Motor neuron (in vitro differentiated cells): Measurements from ENCODE around the gene REV3L. TPM values are rescaled to one million over a fixed set of nuclear protein-coding genes. Genes with fewer than 3 reads are reported as not detected.

Experiments
- ATAC-seq, 8 experiments: fragments of 200-7000 bp; cut with Tn5 transposase; replicated peaks in 6 of 8; 2 replicates each; pipeline ENCODE4 v1.8.0; 2021; ENCODE audit warnings: mild to moderate bottlenecking in 8 of 8, moderate library complexity in 8 of 8
- H3K27ac ChIP-seq, 2 donors: fragments of 250-450 bp; sonication (Bioruptor Pico); 2 replicates each; pipeline ENCODE4 v1.9.0; 2021; ENCODE audit warnings: antibody characterized with exemption in 2 of 2, mild to moderate bottlenecking in 2 of 2, moderate library complexity in 1 of 2
- H3K4me1 ChIP-seq, 2 donors: fragments of 250-450 bp; sonication (Bioruptor Pico); replicated peaks in 1 of 2; 2 replicates each; pipeline ENCODE4 v1.6.1; 2021; ENCODE audit warnings: antibody characterized with exemption in 2 of 2, mild to moderate bottlenecking in 2 of 2, moderate library complexity in 1 of 2
- H3K4me3 ChIP-seq, 5 donors: fragments of 250-450 bp; sonication (Bioruptor Pico); 2 replicates each; pipeline ENCODE4 v1.9.0; 2021; ENCODE audit warnings: antibody characterized with exemption in 5 of 5, mild to moderate bottlenecking in 5 of 5, moderate library complexity in 4 of 5
- WGBS, 10 experiments: fragments of 450-650 bp; shearing (Covaris generic); methylation state at CpG; one replicate each; pipeline ENCODE4 v1.0.0; 2022; 5-methylcytosine and 5-hydroxymethylcytosine counted together
- in situ Hi-C, 9 experiments: fragments of 400-800 bp; cut with MboI; loops; one replicate each; pipeline ENCODE4 v1.15.0; 2021; ENCODE audit warnings: low sequenced_read_pairs in 9 of 9, low pct_unique_long_range_greater_than_20kb in 2 of 9; ENCODE audit not compliant: unreplicated experiment in 9 of 9
- total RNA-seq, 8 experiments: library from RNA; unstranded; fragments of 300-600 nt; gene quantifications; 2 replicates each; pipeline versions ENCODE4 v1.2.3 to v1.2.4, GENCODE V29; 2022

The REV3L gene
- total RNA-seq, 8 experiments from 2014 or later: 19.5 to 63.6 (median 39.1) TPM

DNA sequence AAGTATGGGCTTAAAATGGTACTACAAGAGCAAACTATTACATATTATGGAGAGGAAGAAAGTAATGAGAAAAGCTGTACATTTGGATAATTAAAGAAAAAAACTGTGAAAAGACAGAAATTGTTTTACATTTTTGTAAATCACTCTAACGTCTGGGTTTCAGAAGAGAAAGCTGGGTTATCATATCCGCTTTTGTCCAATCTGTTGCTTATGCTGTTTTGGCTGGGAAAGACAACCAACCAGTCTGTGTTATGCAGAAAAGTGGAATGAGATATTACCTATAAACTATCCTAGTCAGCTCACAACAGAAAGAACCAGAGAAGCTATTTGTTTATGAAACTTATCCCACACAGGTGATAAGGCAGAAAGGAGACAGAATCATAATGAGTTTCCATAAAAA, 32.4 kb downstream of the REV3L start:
- H3K4me1 ChIP-seq: peaks cover 0 to 15% of the 10 kb centered on the region in 2 donors
- in situ Hi-C loops: no loop called here
- H3K4me3 ChIP-seq: no peak overlapping the region
- H3K27ac ChIP-seq: no peak overlapping the region
- WGBS, 10 experiments: 17 to 100% (median 92%) methylated on average over 1 to 2 of the region's 2 CpGs
- ATAC-seq: no peak

DNA sequence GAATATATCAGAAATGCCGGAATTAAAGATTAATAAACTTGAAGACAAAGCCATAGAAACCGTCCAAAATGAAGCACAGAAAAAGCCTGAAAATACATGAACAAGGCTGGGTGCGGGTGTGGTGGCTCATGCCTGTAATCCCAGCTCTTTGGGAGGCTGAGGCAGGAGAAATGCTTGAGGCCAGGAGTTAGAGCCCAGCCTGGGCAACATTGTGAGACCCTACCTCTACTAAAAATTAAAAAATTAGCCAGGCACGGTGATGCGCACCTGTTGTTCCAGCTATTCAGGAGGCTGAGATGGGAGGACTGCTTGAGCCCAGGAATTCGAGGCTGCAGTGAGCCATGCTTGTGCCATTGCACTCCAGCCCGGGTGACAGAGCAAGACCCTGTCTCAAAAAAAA, 32.9 kb downstream of the REV3L start:
- no peak for ATAC-seq
- Histone ChIP-seq H3K4me3 (no peak overlapping the region), H3K4me1 (peaks cover 0 to 17% of the 10 kb centered on the region in 2 donors), H3K27ac (no peak overlapping the region)
- in situ Hi-C loops: no loop called here
- WGBS, 10 experiments: 85 to 100% (median 93%) methylated on average over 1 to 7 of the region's 7 CpGs; no CpG with 5 or more reads in 1 of the 10 experiments

DNA sequence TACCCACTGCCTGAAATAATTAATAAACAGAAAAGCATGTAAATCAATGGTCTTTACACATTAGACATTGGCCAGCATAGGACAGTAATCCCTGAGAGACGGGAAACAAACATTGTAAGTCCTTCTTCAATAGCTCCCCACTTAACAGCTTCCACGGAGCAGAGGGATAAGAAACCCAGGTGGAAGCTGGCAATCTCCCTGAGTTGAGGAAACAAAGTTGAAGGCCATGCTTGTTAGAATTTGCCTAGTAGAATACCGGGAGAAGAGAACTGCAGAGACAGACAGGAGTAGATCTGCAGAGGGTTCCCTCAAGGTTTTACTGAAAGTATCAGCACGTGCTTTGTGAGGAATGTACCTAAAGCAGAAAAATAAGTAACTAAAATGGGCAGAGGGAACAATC, 33.9 kb downstream of the REV3L start:
- in situ Hi-C loops: no loop called here
- no peak for ATAC-seq
- peaks cover 0 to 17% of the 10 kb centered on the region in 2 donors for H3K4me1 ChIP-seq
- no peak overlapping the region for H3K27ac ChIP-seq
- WGBS, 10 experiments: 78 to 100% (median 93%) methylated on average over 1 to 4 of the region's 4 CpGs
- no peak overlapping the region for H3K4me3 ChIP-seq

DNA sequence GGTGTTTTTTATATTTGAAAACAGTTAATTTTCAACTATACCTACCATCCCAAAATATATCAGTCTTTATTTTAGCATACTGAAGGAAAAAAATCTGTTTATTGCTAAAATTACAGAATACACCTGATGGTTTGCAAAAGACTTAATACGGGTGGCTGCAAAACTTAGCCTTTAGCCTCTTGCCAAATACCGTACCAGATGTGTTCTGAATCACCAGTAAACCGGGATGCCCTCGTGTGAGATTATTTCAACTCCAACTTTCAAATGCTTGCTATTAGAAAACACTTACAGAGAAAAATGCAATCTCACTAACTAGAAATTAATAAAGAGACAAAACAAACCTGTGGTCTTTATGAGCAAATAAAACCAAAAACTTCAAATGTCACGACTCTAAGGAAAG, 36.0 kb downstream of the REV3L start:
- no peak for ATAC-seq

DNA sequence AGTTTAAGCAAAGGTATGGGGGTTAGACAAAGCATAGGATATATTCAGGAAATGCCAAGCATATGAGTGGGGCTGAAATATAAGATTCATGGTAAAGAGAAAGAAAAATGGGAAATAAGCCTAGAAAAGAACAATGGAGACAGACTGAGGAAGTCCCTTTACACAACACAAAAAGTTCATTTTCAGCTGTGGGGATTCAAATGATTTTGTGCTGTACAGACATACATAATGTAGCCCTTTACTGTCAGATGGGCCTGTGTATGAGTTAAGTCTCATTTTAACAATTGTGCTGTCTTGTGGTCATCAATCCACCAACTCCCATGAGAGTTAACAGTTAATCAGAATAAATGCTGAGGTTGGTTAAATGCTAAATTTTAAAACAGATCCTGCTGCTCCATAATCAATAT, 37.2 kb downstream of the REV3L start:
- H3K27ac ChIP-seq: no peak overlapping the region
- in situ Hi-C loops: no loop called here
- H3K4me1 ChIP-seq: peaks cover 0 to 17% of the 10 kb centered on the region in 2 donors
- peak in 3 of 8 experiments; percentile 67 to 74 (median 69) for ATAC-seq
- no peak overlapping the region for H3K4me3 ChIP-seq

More for the DNA sequence above, 36.0 kb downstream of the REV3L start:
- in situ Hi-C loops: no loop called here
- Histone ChIP-seq H3K4me3 (no peak overlapping the region), H3K4me1 (peaks cover 0 to 17% of the 10 kb centered on the region in 2 donors), H3K27ac (no peak overlapping the region)
- WGBS, 10 experiments: 0 to 100% (median 91%) methylated on average over 1 to 5 of the region's 5 CpGs

DNA sequence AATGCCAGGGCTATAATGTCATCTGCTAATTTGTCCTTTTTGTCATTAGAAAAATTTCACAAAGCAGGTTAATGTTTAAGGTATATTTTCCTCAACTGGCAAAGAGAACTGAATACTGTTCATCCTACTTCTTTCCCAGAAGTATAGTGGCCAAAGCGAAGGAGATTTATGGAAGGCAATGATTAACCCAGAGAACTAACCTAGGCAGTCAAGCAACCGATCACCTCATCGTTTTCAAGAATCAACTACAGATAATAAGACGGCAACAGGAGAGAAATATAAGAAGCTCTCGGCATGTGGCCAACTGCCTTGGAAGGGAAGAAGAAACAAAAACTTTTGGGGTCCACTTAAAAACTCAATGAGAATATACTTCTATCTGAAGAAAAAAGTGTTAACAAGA, 38.2 kb downstream of the REV3L start:
- in situ Hi-C loops: no loop called here
- no peak for ATAC-seq
- H3K27ac ChIP-seq: no peak overlapping the region
- peaks cover 0 to 17% of the 10 kb centered on the region in 2 donors for H3K4me1 ChIP-seq
- H3K4me3 ChIP-seq: no peak overlapping the region
- WGBS, 10 experiments: 82 to 100% (median 95%) methylated on average over 2 to 5 of the region's 5 CpGs

DNA sequence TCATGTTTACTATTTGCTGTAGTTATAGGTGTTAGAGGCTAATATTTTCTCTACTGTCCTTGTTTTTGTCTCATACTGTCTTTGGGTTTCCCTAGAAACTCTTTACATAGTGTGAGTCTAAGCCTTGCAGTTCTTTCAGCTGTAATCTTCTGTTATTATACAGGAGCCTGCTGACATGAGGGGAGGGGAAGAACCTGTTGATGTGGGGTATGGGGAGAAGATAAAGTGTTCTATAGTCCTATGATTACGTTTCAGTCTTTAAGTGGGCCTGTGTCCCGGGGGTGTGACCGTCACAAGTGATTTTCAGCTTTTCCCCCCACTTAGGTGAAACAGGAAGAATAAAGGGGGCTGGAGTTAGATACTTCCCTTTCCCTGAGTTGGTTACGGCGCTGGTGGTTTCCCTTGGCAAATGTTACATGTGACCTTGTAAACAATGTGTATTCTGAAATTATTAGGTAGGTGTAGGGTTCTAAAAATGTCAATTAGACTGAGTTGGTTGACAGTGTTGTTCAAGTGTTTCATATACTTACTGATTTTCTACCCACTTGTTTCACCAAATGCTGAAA, 41.3 kb downstream of the REV3L start:
- no peak for ATAC-seq
- in situ Hi-C loops: no loop called here
- Histone ChIP-seq H3K4me1 (peaks cover 0 to 14% of the 10 kb centered on the region in 2 donors), H3K27ac (no peak overlapping the region), H3K4me3 (no peak overlapping the region)
- 92 to 100% (median 95%) methylated on average over 2 to 5 of the region's 5 CpGs; no CpG with 5 or more reads in 3 of the 10 experiments for WGBS, 10 experiments

DNA sequence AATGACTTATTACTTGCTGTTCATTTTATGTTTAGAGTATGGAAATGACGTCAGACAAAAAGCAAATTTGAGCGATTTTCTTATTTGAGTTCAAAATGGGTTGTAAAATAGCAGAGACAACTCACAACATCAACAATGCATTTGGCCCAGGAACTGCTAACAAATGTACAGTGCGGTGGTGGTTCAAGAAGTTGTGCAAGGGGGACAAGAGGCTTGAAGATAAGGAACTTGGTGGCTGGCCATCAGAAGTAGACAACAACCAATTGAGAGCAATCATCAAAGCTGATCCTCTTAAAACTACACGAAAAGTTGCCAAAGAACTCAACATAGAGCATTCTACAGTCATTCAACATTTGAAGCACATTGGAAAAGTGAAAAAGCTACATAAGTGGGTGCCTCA, 43.8 kb downstream of the REV3L start:
- in situ Hi-C loops: no loop called here
- 69 to 100% (median 95%) methylated on average over 2 to 4 of the region's 4 CpGs for WGBS, 10 experiments

DNA sequence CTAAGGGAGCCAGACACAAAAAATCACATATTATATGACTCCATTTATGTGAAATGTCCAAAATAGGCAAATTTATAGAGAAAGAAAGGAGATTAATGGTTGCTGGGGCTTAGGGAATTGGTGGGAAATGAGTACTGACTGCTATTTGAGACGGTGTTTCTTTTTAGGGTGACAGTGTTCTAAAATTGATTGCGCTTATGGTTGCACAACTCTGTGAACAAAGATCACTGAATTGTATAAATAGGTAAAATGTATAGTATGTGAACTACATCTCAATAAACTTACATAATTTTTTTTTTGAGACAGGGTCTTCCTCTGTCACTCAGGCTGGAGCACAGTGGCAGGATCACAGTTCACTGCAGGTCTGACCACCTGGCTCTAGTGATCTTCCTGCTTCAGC, 45.4 kb downstream of the REV3L start:
- in situ Hi-C loops: no loop called here
- WGBS, 10 experiments: 42 to 100% (median 100%) methylated on average over 1 to 2 of the region's 2 CpGs; no CpG with 5 or more reads in 2 of the 10 experiments
- Histone ChIP-seq H3K4me3 (no peak overlapping the region), H3K4me1 (no peaks in the 10 kb centered on the region), H3K27ac (no peak overlapping the region)
- no peak for ATAC-seq

More for the DNA sequence above, 43.8 kb downstream of the REV3L start:
- no peak for ATAC-seq
- Histone ChIP-seq H3K27ac (no peak overlapping the region), H3K4me3 (no peak overlapping the region), H3K4me1 (no peaks in the 10 kb centered on the region)

DNA sequence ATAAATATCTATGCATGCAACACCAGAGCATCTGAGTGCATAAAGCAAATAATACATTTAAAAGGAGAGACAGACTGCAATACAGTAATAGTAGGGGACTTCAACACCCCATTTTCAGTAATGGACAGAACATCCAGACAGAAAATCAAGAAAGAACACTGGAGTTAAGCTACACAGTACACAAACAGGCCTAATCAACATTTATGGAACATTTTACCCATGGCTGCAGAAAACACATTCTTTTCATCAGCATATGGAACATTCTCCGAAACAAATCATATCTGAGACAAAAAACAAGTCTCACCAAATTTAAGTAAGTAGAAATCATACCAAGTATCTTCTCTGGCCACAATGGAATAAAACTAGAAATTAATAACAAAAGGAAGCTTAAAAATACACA, 50.5 kb downstream of the REV3L start:
- Histone ChIP-seq H3K27ac (no peak overlapping the region), H3K4me1 (no peaks in the 10 kb centered on the region), H3K4me3 (no peak overlapping the region)
- WGBS, 10 experiments: 83 to 100% (median 100%) methylated on average over 1 of the region's 1 CpG; no CpG with 5 or more reads in 1 of the 10 experiments
- ATAC-seq: no peak
- in situ Hi-C loops: no loop called here

DNA sequence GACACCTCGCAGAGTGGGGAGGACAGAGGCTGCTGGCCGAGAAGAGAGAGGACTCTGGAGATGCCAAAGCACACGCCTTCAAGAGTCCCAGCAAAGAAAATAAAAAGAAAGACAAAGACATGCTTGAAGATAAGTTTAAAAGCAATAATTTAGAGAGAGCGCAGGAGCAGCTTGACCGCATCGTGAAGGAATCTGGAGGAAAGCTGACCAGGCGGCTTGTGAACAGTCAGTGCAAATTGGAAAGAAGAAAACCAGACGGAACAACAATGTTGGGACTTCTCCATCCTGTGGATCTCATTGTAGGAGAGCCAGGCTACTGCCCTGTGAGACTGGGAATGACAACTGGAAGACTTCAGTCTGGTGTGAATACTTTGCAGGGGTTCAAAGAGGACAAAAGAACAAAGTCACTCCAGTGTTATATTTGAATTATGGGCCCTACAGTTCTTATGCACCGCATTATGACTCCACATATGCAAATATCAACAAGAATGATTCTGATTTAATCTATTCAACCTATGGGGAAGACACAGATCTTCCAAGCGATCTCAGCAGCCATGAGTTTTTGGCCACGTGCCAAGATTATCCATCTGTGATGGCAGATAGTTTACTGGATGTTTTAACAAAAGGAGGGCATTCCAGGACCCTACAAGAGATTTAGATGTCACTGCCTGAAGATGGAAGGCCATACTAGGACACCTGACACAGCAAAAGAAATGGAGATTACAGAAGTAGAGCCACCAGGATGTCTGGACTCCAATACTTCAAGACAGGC, 52.2 kb downstream of the REV3L start:
- peak in 1 of 8 experiments; percentile 6 for ATAC-seq
- no peak overlapping the region for H3K4me3 ChIP-seq
- in situ Hi-C loops: no loop called here
- H3K27ac ChIP-seq: no peak overlapping the region
- WGBS, 10 experiments: 84 to 100% (median 94%) methylated on average over 4 to 10 of the region's 11 CpGs
- H3K4me1 ChIP-seq: no peaks in the 10 kb centered on the region

DNA sequence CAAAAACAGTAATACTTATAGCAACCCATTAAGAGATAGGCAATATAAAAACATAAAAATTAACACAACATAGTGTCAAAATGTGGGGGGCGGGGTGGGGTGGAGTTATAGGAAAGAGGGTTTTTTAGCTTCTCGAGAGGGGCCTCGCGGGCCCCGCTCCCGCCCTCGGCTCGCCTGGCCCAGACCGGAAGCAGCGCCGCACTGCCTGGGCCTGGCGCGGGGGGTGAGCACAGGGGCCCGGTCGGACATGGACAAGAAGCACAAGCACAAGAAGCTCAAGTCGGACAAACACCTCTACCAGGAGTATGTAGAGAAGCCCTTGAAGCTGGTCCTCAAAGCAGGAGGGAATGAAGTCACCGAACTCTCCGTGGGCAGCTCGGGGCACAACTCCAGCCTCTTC, 53.4 kb downstream of the REV3L start:
- WGBS, 10 experiments: 82 to 100% (median 98%) methylated on average over 1 to 15 of the region's 19 CpGs; no CpG with 5 or more reads in 2 of the 10 experiments
- Histone ChIP-seq H3K27ac (no peak overlapping the region), H3K4me1 (no peaks in the 10 kb centered on the region), H3K4me3 (no peak overlapping the region)
- no peak for ATAC-seq
- in situ Hi-C loops: no loop called here

DNA sequence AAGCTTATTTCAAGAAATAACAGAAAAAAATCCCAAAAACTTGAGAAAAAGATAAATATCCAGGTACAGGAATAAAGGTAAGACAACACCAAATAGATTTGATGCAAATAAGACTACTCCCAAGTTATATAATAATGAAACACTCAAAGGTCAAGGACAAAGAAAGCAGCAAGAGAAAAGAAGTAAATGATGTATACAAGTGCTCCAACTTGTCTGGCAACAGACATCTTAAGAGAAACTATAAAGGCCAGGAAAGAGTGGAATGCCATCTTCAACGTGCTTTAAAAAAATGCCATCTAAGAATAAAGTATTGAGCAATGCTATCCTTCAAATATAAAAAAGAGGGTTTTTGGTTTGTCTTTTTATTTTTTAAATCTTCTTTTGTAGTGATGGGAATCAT, 54.2 kb downstream of the REV3L start:
- Histone ChIP-seq H3K27ac (no peak overlapping the region), H3K4me1 (peaks cover 0 to 3% of the 10 kb centered on the region in 2 donors), H3K4me3 (no peak overlapping the region)
- in situ Hi-C loops: no loop called here
- ATAC-seq: no peak
- WGBS, 10 experiments: 17 to 100% (median 79%) methylated on average over 1 of the region's 1 CpG
